ENCODE data around the gene LVRN.

The LVRN gene

DNA sequence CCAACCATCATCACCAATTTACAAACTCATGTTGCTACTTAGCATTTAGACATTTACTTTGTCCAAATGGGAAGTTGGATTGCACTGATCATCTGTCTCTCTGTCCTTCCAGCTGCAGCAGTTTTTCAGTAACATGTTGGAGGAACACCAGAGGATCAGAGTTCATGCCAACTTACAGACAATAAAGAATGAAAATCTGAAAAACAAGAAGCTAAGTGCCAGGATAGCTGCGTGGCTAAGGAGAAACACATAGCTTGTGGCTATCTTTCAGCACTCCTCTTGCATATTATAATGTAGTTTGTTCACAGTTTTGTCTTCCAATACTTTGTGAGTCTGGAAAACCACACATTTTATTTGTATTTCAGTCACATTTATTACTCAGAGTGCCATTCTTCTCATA lies 63.6 kb downstream of the LVRN start:
- DNase-seq (ENCODE audit: low spot score): no peak

DNA sequence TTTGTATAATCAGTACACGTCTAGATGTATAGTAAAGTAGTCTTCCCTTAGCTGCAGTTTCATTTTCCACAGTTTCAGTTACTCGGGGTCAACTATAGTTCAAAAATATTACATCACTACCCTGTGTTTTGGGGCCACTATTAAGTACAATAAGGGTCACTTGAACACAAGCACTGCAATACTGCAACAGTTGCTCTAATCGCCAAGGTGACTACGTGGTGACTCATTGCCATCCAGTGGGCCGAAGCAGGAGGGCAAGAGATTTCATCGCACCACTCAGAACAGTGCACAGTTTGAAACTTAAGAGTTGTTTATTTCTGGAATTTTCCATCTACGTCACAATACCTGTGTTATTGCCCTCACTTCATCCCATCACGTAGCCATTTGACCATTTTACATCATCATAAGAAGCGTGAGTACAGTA lies 69.8 kb downstream of the LVRN start, which contains the start of gene ARL14EPL:
Gene ARL14EPL (plus strand): TSS at position 379 of the 424 bp plus-strand sequence. CDS start 18,994 bp downstream, outside the sequence.
- DNase-seq (ENCODE audit: low spot score): no peak

DNA sequence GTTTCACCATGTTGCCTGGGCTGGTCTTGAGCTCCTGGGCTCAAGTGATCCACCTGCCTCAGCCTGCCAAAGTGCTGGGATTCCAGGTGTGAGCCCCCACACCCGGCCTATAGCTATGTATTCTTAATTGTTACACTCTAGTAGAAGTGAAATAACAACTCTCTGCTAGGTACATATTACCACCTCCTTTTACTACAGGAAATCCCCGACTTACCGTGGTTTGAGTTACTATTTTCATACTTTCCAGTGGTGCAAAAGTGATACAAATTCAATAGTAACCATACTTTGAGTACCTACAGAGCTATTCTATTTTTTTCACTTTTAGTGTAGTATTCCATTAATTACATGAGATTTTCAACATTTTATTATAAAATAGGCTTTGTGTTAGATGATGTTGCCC lies 70.7 kb downstream of the LVRN start:
- no peak for DNase-seq (ENCODE audit: low spot score)

DNA sequence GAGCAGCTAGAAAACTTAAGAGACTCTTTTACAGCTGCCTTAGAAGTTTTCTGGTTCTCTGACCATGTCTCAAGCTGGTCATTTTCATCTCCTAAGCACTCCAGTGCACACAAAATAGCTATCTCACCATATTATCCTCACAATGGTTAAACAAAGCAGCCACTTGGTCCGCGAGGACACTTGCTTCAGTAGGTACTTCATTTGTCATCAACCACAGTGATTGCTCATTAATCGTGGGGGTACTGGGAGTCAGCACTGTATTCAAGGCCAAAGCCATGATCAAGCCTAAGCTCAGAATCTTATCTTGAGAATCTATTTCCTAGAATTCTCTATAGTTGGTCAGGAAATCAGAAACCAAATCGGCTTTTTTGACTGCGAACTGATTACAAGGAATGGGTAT lies 72.8 kb downstream of the LVRN start:
- DNase-seq (ENCODE audit: low spot score): no peak

DNA sequence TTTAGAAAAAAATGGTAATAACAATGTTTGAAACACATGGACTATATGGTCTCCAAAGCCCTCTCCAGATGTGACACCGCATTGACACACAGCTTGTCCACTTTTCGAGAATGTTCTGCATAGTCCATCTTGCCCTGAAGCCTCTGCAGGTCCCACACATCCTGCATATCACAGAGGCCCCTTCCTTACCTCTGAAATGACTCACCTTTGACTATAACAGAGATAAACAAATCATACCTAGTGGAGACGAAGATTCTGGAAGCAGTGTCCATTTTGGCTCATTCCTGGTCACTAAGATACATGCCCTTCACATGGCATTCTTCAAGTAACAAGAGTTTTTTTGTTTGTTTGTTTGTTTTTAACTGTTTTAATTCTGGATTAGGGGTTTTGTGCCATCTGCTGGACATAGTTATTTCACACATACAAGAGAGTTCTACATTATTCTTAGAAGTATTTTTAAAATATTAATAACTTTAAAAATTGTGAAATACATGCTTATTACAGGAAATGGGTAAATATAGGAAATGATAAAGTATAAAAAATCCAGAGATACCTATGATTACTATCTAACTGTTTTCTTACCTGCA lies 75.1 kb downstream of the LVRN start:
- DNase-seq (ENCODE audit: low spot score): no peak

DNA sequence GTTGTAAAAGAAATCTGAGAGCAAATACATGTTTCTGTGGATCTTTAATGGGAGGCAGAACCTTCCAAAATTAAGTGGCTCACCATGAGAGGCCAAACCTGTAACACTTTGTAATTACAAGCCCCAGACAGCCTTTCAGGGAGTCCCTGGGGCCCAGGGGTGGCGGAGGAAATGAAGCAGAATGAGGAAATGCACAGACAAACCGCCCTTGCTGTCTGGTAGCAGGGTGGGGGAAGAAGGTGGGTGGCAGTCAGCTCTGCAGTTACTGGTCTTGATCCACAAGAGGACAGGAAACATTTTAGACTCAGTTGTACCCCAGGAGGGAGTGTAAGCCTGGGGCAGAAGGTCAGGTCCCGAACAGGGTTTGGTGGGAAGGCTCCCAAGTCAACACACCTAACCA lies 76.5 kb downstream of the LVRN start:
- no peak for DNase-seq (ENCODE audit: low spot score)

DNA sequence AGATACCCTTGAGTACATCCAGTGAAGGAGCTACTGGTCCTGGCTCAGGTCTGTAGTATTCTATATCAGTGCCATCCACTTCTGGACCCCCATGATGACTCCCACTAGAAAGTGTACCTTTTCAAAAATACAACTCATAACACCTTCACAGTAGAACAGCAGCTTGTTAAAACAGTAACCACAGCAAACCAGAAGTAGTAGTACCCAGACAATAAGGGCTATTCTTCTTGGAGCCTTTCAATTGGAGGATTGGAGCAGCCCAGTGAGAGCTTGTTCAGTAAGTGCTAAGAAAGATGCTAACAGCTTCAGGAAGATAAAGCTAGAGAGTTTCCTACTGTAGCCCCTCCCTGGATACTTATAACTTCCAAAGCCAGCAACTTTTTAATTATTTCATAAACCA lies 80.1 kb downstream of the LVRN start:
- no peak for DNase-seq (ENCODE audit: low spot score)

DNA sequence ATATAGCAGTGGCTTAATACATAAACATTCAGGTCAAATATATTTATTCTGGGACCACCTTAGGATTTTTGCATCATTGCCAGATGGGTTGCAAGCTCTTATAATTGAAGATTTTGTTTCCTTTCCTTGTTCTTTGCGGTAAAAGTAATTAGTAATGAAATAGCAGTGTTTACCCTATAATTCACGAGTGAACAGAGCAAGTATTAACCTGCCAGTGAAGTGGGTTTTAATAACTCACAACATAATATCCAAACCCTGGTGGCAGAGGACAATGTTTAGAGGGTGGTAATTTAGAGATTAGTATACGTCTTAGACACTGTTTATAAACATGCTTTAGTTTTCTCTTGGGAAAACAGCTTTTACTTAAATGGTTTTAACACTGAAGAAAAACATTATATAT lies 81.8 kb downstream of the LVRN start:
- DNase-seq (ENCODE audit: low spot score): no peak

DNA sequence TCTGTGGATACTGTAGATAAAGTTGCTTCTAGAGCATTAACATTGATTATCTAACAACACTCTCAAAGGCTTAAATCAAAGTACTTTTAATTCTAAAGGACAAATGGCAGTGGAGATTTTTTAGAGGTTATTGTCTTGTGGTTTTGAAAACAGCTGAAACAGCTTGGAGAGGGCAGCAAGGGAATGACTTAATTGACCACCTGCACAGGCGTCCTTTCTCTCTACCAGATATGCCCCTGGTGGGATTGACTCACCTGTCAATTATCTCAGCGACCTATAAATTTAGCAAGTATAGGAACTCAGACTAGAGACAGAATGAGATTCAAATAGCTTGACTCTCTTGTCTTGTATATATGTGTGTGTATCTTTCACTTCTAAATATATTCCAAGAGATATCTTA lies 83.5 kb downstream of the LVRN start:
- no peak for DNase-seq (ENCODE audit: low spot score)

DNA sequence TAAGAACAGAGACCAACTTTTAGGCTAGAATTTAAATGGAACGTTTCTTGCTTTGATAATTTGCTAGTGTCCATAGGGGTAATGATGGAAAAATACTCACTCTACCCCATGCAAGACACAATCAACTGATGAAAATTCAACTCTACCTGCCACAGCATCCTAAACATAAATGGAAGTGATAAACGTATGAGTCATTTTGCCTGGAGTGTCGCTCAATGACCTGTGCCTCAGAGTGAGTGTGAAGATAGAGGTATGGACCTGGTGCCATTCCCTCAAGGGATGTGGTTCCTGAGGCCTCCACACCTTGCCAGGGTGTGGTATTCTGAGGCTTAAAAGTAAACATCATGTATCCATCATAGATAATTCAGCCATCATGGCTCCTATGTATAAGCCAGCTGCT lies 84.0 kb downstream of the LVRN start:
- no peak for DNase-seq (ENCODE audit: low spot score)

DNA sequence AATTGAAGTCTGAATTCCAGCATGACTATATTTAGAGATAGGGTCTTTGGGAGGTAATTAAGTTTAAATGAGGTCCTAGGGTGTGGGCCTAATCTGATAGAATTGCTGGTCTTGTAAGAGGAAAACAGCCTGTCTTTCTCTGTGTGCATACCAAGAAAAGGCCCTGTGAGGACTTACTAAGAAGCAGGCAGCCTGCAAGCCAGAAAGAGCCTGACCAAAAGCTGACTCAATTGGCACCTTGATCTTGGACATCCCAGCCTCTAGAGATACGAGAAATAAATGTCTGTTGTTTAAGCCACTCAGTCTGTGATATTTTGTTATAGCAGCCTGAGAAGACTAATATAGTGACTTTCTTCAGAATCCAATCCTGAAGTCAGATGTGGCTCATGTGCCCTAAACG lies 84.5 kb downstream of the LVRN start:
- no peak for DNase-seq (ENCODE audit: low spot score)

DNA sequence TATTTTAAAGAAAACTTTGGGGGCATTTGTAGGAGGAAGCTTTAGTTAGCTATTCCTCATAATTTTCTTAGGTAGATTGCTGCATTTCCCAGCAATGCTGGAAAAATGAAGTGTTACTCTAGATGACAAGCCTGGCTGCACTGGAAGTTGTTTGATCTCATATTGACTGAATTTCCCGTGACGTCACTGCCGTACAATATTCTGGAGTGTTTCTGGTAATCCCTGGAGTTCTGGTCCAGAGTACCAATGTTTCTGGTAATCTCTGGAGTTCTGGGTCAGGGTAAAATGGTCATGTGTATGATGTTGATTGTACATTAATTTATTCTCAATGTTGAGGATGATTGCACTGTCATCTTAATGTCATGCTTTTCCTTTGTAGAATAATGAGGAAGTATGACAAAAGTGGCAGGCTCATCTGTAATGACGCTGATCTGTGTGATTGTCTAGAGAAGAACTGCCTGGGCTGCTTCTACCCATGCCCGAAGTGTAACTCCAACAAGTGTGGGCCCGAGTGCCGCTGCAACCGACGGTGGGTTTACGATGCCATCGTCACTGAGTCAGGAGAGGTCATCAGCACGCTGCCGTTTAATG lies 96.2 kb downstream of the LVRN start:
- no peak for DNase-seq (ENCODE audit: low spot score)

DNA sequence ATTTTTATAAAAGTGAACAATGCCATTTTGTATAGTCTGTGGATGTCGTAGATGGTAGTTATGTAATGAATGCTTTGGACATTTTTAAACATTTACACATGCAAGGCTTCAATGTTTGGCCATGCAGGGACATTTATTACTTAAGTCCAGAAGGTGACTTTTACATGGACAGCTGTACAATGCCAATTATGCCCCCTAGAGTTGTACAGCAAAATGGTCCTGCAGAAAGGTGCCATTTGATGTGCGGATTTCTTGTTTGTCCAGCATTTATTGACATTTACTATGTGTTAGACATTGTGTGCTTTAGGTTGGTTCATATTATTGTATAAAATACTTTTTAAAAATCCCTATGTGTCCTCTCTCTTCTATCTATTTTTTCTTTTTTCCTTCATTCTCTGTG lies 100.1 kb downstream of the LVRN start:
- DNase-seq (ENCODE audit: low spot score): no peak

DNA sequence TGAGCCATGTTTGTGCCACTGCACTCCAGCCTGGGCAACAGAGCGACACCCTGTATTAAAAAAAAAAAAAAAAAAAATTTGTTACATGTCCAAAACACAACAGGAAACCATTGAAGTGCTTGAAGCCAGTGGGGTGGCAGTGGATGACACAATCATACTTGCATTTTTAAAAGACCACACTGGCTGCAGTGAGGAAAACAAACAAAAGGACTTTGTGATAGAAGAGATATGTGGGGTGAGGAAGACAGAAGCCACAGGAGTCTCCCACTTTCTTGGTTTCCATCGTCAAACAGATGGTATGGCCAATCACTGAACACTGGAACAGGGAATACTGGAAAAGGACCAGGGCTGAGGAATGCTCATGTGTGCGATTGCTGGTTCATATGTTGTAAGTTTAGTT lies 101.7 kb downstream of the LVRN start:
- DNase-seq (ENCODE audit: low spot score): no peak

DNA sequence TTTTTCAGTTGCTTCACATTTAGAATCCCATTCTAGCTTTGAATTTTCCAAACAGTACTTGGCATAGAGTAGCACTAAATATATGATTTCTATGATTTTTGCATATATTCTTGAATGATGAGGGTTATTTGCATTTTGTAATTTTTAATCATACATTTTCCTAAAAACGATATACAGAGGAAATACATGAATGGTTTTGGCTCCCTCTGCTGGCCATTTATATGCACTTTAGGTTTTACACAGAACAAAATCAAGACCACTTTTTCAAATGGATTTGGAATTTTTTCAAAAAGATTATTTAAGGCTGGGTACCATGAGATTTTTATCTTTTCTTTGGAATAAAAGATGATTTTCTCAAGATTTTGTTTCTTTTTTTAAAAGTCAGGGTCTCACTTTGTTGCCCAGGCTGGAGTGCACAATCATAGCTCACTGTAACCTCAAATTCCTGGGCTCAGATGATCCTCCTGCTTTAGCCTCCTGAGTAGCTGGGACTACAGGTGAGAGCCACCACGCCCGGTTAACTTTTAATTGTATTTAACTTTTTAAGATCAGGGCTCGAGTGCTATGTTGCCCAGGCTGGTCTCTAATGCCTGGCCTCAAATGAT lies 105.9 kb downstream of the LVRN start:
- no peak for DNase-seq (ENCODE audit: low spot score)

DNA sequence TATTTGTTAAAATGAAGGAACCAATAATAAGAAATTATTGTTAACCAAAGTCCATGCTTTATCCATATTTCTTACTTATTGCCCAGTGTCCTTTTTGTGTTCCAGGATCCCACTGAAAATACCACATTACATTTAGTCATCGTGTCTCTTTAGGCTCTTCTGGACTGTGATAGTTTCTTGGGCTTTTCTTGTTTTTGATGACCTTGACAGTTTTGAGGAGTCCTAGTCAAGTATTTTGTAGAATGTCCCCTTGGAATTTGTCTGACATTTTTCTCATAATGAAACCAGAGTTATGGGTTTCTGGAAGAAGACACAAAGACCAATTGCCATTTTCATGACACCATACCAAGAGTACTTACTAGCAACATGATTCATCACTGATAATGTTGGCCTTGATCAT lies 108.9 kb downstream of the LVRN start:
- DNase-seq (ENCODE audit: low spot score): no peak

DNA sequence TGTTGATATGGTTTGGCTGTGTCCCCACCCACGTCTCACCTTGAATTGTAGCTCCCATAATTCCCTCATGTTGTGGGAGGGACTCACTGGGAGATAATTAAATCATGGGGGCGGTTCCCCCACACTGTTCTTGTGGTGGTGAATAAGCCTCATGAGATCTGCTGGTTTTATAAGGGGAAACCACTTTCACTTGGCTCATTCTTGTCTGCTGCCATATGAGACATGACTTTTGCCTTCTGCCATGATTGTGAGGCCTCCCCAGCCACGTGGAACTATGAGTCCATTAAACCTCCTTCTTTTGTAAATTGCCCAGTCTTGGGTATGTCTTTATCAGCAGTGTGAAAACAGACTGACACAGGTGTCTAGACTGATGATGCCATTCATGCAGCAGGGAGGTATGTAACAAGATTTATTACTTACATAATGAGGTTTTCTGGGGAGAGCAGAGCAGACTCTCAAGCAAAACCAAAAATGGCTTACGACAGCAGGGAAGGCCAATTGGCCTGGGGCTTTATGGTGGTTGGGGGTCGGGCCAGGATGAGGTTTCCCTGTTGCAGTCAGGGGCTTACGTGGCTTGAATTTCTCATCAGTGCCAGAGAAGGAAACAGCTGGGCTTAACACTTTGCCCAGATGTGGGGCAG lies 113.0 kb downstream of the LVRN start:
- no peak for DNase-seq (ENCODE audit: low spot score)

DNA sequence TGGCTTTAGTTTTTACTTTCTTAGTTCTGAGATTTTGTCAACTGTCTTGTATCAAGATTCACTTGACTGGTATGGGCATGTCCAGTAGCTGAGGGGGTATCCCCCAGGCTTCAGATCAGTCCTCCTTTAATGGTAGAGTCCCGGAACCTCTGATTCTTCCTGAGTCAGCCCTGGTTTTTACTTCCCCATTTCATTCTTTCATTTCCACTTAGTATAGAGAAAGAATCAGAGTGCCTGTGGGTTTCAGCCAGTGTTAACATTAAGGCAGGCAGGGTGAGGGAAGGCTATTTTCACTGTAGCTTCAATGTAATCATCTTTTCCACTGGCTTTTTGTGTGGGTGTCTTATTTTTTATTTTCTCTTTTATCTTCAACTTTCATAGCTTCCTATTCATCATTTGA lies 114.2 kb downstream of the LVRN start:
- no peak for DNase-seq (ENCODE audit: low spot score)
